HG02870 (cell line): ENCODE results near the gene GARIN5A.

Source experiments
- ATAC-seq: cut with Tn5 transposase; IDR thresholded peaks from one replicate; pipeline ENCODE4 v1.9.1; 2021; ENCODE audit warnings: mild to moderate bottlenecking, moderate library complexity; ENCODE audit not compliant: unreplicated experiment

The GARIN5A gene

GRCh38 chr19:50435627-50436026, 41.0 kb downstream of the GARIN5A start:
- ATAC-seq = no peak

GRCh38 chr19:50435221-50435620, 41.4 kb downstream of the GARIN5A start:
- no peak for ATAC-seq

GRCh38 chr19:50434525-50434924, 42.1 kb downstream of the GARIN5A start:
- no peak for ATAC-seq

GRCh38 chr19:50433201-50434180, 43.2 kb downstream of the GARIN5A start:
- no peak for ATAC-seq

GRCh38 chr19:50432221-50433028, 44.2 kb downstream of the GARIN5A start, which contains the start of gene MYBPC2:
Gene MYBPC2, plus strand, starts transcription at chr19:50432892. Its CDS starts 62 bp downstream, at chr19:50432954.
- ATAC-seq = no peak

GRCh38 chr19:50431343-50432220, 45.1 kb downstream of the GARIN5A start:
- peak; percentile 81 for ATAC-seq

GRCh38 chr19:50430888-50431342, 45.7 kb downstream of the GARIN5A start:
- ATAC-seq = no peak

GRCh38 chr19:50428772-50429463, 47.7 kb downstream of the GARIN5A start:
- no peak for ATAC-seq

- ATAC-seq = no peak
Observed at GRCh38 chr19:50427997-50428425, 48.6 kb downstream of the GARIN5A start.

- no peak for ATAC-seq
Observed at GRCh38 chr19:50427318-50427925, 49.2 kb downstream of the GARIN5A start.

GRCh38 chr19:50425581-50425980, 51.1 kb downstream of the GARIN5A start:
- ATAC-seq = no peak

- no peak for ATAC-seq
Observed at GRCh38 chr19:50423279-50424113, 53.2 kb downstream of the GARIN5A start.

- ATAC-seq = no peak
Observed at GRCh38 chr19:50422397-50423278, 54.0 kb downstream of the GARIN5A start.

- no peak for ATAC-seq
Observed at GRCh38 chr19:50420808-50421207, 55.8 kb downstream of the GARIN5A start.

GRCh38 chr19:50420127-50420526, 56.5 kb downstream of the GARIN5A start:
- ATAC-seq = no peak

- ATAC-seq = no peak
Observed at GRCh38 chr19:50419580-50420035, 57.0 kb downstream of the GARIN5A start.

- no peak for ATAC-seq
Observed at GRCh38 chr19:50419022-50419579, 57.5 kb downstream of the GARIN5A start.
